Inflammatory macrophage treated with lipopolysaccharide for 1 hour (primary cell): Measurements from ENCODE around the gene HSD17B1.
"Not testable (repeated sequence)": the region's sequence is repeated elsewhere in the genome, so short reads cannot be mapped to it uniquely, and the experiment has no call there.

Experiments
- DNase-seq, 2 donors: peaks; one replicate each; pipeline ENCODE4 v3.0.0-alpha.2; 2020 to 2022

HSD17B1 gene

DNA sequence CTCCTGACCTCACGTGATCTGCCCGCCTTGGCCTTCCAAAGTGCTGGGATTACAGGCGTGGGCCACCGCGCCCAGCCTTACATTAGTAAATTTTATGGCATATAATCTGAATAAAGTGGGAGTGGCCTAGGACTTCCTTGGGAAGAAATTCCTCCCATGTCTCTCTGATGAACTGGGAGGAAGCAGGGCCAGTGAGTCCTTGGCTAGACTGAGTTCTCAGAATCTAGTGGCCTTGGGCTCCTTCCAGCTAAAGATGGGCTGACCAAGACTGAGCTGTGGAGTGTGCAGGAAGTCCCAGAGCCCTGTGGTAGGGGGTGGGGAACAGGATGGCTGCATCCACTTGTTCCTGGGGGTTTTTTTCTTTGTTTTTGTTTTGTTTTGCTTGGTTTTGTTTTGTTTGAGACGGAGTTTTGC, 26.7 kb upstream of the HSD17B1 start:
- DNase-seq = peak in 1 of 2 donors; percentile 14

DNA sequence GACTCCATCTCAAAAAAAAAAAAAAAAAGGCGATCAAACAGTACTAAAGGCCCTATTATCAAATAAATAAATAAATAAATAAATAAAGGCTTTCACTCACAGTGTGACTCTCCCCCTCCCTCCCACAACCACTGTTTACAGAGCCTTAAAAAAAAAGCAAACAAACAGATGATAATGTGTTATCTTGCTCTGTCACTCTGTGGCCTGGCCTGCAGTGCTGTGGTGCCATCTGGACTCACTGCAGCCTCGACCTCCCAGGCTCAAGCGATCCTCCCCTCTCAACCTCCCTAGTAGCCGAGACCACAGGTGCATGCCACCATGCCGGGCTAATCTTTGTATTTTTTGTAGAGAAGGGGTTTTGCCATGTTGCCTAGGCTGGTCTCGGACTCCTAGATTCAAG, 24.8 kb upstream of the HSD17B1 start:
- no peak for DNase-seq

DNA sequence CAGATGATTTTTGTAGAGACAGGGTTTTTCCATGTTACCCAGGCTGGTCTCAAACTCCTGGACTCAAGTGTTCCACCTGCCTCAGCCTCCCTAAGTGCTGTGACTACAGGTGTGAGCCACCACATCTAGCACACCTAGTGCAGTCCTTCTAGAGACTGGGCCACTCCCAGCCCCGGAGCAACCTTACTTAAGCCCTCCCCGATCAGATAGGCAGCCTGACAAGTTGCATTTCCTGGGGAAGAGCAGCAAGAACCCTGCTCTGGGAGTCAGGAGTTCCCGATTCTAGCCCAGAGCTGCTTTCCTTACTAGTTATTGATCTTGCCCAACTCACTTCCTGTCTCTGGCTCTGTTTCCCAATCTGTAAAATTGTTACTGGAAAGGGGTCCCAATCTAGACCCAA, 23.7 kb upstream of the HSD17B1 start:
- DNase-seq = peak; percentile 17 to 21

DNA sequence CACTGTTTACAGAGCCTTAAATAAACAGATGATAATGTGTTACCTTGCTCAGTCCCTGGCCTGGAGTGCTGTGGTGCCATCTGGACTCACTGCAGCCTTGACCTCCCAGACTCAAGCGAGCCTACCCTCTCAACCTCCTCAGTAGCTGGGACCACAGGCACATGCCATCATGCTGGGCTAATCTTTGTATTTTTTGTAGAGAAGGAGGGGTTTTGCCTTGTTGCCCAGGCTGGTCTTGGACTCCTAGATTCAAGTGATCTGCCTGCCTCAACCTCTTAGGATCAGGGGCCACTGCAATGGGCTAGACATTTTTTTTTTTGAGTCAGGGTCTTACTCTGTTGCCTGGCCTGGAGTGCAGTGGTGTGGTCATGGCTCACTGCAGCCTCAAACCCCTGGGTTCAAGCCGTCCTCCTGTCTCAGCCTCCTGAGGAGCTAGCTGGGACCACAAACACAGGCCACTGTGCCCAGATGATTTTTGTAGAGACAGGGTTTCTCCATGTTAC, 21.7 kb upstream of the HSD17B1 start:
- DNase-seq = no peak

DNA sequence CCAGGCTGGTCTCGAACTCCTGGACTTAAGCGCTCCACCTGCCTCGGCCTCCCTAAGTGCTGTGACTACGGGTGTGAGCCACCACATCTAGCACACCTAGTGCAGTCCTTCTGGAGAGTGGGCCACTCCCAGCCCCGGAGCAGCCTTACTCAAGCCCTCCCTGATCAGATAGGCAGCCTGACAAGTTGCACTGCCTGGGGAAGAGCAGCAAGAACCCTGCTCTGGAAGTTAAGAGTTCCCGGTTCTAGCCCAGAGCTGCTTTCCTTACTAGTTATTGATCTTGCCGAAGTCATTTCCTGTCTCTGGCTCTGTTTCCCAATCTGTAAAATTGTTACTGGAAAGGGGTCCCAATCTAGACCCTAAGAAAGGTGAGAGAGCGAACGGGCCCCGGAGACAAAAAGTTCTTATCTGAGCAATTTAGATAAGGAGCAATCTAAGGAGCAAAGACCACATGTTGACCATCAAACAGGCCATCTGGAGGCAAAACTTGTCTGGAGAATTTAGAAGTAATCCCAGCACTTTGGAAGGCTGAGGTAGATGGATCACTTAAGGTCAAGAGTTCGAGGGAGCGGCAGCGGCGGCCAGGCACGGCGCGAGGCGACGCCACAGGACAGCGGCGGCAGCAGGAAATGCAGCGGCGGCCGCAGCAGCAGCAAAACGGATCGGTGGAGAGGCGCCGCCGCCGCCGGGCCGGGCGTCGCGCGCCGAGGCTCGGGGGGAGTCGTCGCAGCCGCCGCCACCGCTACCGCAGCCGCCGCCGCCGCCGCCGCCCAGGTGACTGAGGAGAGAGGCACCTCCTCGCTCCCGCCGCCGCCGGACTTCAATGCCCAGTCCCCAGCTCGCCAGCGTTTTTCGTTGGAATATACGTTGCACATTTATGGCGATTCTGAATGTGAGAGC, 21.0 kb upstream of the HSD17B1 start:
- peak; percentile 44 to 61 for DNase-seq

DNA sequence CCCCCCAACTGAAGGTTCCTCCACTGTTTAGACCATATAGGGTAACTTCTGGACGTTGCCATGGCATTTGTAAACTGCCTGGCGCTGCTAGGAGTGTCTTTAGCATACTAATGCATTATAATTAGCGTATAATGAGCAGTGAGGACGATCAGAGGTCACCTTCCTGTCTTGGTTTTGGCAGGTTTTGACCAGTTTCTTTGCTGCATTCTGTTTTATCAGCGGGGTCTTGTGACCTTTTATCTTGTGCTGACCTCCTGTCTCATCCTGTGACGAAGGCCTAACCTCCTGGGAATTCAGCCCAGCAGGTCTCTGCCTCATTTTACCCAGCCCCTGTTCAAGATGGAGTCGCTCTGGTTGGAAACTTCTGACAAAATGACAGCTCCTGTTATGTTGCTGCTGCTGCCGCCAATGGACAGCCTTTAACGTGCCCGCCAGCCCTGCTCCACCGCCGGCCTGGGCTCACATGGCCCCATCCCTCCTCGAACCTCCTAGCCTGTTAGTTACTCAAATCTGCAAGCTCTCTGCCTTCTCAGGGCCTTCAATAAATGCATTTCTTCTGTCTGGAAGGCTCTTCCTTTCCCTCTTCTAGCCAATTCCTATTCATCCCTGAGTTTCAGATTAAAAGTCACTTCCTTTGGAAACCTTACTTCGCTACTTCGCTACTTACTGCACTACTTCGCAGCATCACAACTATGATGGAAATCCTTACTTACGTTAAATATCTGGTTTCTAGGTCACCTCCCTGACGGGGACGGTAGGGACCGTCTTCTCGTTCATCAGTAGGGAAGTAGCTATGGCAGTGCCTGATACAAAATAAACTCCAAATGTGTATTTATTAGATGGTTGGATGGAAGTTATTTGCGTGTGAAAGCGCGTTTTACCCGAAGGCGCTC, 17.3 kb upstream of the HSD17B1 start:
- DNase-seq = no peak

DNA sequence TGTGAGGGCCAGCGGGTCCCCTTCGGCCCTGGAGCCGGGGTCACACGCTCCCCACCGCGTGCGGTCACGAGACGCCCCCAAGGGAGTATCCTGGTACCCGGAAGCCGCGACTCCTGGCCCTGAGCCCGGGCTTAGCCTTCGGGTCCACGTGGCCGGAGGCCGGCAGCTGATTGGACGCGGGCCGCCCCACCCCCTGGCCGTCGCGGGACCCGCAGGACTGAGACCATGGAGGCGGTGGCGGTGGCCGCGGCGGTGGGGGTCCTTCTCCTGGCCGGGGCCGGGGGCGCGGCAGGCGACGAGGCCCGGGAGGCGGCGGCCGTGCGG, 16.7 kb upstream of the HSD17B1 start, which contains the start of gene NAGLU:
NAGLU (plus strand) TSS at position 194 of the 324 bp plus-strand sequence; CDS start at position 226, 32 bp downstream.
- DNase-seq = peak; percentile 90 to 91

DNA sequence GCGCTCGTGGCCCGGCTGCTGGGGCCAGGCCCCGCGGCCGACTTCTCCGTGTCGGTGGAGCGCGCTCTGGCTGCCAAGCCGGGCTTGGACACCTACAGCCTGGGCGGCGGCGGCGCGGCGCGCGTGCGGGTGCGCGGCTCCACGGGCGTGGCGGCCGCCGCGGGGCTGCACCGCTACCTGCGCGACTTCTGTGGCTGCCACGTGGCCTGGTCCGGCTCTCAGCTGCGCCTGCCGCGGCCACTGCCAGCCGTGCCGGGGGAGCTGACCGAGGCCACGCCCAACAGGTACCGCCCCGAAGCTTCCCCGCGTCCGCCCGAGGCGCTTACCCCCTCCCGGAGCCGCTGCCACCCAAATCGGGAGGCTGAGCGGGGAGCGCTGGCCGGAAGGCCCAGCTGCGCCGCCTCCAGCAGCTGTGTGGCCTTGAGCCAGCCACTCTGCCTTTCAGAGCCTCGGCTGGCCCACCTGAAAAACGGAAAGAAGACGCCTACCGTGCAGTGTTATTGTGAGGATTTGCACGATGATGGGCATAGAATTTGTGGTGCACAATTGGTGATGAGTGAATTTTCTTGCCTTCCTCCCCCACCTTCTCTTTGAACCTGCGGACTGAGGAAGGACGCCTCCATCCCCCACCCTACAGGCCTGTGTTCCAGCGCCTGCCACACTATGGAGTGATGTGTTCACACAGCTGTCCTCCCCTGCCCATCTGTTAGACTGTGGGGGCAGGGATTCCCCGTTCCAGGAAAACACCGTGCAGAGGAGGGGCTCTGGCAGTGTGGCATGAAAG, 16.2 kb upstream of the HSD17B1 start:
- peak; percentile 59 to 70 for DNase-seq

DNA sequence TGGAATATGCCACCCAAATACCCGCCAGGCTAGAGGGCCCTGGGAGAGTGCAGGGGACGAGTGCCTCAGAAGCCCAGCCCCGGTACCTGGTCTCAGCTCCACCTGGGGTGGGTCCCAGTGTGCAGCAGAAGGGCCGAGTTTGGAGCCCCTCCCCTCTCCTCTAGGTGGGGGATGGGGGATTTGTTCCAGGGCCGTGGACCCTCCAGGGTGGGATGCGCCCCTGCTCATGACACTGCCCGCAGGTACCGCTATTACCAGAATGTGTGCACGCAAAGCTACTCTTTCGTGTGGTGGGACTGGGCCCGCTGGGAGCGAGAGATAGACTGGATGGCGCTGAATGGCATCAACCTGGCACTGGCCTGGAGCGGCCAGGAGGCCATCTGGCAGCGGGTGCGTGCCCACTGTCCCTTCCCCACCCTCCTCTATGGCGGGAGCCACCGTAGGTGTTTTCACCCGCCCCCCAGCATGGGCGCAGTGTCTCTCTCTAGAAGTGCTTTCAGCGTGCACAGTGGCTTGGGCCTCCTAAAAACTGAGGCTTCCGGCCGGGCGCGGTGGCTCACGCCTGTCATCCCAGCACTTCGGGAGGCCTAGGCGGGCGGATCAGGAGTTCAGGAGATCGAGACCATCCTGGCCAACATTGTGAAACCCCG, 15.4 kb upstream of the HSD17B1 start:
- no peak for DNase-seq

DNA sequence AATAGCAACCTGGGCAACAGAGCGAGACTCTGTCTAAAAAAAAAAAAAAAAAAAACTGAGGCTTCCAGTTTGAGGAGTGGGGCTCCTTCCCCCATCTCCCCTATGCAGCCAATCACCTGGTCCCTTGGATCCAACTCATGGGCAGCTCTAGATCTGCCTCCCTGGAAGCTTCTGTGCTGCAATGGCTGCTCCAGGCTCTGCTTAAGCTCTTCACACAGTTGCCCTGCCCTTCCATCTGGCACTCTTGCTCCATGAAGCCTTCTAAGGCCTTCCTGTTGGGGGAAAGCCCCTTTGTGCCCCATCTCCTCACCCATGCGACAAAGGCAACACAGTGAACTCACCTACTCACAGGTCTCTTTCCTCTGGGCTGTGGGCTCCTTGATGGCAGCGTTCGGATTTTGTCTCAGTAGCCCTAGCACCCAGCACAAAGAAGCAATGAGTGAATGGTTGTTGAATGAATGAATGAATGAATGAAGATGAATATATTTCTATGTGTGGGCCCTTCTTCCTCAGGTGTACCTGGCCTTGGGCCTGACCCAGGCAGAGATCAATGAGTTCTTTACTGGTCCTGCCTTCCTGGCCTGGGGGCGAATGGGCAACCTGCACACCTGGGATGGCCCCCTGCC, 14.8 kb upstream of the HSD17B1 start:
- DNase-seq = no peak

DNA sequence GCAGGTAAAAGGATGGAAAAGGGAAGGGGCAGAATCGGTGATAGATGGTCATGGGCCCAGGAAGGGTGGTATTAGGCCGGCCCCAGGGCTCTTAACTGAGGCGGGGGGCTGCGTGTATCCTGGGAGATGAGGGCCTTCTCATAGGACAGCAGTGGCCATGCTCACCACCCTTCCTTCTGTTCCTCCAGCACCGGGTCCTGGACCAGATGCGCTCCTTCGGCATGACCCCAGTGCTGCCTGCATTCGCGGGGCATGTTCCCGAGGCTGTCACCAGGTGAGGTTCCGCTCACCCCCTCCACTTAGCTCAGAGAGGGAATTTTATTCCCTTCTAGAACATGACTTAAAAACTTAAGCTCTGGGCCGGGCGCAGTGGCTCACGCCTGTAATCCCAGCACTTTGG, 14.2 kb upstream of the HSD17B1 start:
- no peak for DNase-seq

DNA sequence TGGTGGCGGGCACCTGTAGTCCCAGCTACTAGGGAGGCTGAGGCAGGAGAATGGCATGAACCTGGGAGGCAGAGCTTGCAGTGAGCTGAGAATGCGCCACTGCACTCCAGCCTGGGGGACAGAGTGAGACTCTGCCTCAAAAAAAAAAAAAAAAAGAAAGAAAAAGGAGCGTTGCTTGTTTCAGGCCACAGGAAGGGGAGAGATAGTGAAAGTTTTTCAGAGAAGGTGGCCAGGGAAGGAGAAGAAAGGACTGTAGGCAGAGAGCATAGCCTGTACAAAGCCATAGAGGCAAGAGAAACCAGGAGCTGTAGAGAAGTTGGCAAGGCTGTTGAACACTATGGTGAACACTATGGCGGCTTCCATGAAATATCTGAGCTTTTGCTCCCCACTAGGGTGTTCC, 12.2 kb upstream of the HSD17B1 start:
- DNase-seq = not testable (repeated sequence)

DNA sequence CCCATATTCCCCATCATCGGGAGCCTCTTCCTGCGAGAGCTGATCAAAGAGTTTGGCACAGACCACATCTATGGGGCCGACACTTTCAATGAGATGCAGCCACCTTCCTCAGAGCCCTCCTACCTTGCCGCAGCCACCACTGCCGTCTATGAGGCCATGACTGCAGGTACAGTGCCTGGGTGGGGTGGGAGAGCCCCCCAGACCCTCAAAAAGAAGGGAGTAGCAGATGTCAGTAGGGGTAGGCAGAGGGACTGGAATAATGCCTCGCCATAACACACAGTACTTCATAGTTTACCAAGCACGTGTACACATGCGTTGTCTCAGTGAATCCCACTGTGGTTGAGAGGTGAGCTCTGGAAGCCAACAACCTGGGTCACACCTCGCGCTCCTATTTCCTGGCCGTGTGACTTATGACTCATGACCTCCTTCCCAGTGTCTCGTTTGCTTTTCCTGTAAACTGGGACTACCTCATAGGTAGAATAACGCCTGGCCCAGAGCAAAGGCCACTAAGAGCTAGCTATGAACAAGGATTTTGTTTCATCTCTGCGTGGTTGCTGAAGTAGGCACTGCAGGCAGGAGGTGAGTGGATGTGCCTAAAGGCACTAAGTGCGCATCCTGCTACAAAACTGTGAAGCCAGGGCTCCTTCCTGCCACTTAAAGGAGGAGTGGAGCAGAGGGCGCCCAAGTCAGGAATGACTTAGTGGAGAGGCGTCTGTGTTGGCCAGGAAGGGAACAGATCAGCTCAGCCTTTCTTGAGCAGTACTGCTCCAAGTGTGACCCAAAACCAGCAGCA, 11.5 kb upstream of the HSD17B1 start:
- DNase-seq = no peak

DNA sequence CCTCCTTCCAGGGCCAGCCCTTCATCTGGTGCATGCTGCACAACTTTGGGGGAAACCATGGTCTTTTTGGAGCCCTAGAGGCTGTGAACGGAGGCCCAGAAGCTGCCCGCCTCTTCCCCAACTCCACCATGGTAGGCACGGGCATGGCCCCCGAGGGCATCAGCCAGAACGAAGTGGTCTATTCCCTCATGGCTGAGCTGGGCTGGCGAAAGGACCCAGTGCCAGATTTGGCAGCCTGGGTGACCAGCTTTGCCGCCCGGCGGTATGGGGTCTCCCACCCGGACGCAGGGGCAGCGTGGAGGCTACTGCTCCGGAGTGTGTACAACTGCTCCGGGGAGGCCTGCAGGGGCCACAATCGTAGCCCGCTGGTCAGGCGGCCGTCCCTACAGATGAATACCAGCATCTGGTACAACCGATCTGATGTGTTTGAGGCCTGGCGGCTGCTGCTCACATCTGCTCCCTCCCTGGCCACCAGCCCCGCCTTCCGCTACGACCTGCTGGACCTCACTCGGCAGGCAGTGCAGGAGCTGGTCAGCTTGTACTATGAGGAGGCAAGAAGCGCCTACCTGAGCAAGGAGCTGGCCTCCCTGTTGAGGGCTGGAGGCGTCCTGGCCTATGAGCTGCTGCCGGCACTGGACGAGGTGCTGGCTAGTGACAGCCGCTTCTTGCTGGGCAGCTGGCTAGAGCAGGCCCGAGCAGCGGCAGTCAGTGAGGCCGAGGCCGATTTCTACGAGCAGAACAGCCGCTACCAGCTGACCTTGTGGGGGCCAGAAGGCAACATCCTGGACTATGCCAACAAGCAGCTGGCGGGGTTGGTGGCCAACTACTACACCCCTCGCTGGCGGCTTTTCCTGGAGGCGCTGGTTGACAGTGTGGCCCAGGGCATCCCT, 9.3 kb upstream of the HSD17B1 start:
- DNase-seq = no peak

DNA sequence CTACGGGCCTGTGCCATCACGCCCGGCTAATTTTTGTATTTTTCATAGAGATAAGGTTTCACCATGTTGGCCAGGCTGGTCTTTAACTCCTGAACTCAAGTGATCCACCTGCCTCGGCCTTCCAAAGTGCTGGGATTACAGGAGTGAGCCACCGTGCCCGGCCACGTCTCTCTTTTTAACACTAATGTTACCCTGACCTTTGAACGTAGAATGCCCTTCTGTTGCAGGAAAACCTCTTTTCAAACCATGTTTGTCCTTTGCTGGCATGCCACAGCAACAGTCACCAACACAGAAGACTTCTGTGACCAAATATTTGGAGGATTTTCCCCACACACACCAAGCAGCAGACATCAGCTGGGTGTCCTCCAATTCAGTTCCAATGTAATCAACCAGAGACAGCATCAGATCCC, 7.8 kb upstream of the HSD17B1 start:
- DNase-seq = no peak

DNA sequence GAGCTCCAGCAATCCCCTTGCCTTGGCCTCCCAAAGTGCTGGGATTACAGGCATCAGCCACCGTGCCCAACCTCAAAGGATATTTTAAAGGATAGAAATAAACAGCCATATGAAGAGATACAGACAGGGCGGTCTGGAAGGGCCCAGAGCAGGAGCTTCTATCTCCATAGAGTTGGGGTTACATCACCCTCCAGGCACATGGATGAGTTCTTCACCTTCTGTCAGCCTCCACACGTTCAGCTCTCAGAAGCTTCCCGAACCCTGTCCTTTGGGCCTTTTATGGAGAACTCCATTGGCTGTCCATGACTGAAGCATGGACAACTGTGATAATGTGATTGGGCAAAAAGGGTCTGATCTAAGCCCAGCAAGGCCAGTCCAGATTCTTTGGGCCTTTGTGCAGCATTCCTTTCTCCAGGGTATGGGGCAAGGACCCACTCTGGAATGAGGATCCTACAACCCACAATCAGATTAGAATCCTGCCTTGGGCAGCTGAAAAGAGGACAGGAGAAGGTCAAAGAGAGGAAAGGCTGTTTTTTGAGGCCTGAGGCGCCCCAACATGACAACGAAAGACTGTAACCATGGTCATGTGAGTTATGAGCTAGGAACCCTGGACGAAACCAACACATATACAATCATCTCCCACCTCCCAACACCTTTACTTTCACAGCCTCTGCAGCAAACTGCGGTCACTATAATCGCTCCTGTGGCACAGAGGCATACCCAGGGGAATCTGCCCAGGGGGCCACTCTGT, 6.8 kb upstream of the HSD17B1 start:
- DNase-seq = not testable (repeated sequence)

DNA sequence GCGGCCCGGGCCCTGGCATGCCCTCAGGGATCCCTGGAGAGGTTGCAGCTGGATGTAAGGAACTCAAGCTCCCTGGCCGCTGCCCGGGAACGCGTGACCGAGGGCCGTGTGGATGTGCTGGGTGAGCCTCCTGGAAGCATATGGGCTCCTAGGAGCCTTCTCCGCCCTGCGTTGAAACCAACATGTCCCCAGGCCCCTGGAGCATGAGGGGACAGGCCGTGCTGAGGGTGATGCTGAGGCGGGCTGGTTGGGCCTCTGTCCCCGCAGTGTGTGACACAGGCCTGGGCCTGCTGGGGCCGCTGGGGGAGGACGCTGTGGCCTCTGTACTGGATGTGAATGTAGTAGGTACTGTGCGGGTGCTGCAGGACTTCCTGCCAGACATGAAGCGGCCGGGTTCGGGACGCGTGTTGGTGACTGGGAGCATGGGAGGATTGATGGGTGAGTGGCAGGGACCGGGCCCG, 5.7 kb upstream of the HSD17B1 start:
- DNase-seq = no peak

DNA sequence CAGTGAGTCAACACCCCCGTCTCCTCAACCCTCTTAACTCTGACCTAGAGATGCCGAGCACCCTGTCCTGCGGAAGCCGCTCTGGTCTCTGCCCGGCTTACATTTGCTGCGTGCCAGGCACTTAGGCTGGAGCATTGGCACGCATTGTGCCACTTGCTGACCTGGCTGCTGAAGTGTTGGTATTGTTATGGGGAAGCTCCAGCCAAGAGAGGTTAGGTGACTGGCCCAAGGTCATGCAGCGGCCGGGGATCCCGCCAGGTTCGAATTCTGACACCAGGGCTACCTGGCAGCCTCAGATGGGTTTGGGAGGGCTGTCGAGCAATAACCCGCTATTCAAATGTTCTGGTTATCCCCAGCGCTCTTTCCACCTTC, 5.0 kb upstream of the HSD17B1 start:
- no peak for DNase-seq
